ENCODE measurements around the gene CASZ1.

GRCh38 chr1:10779201-10779600 is 17.2 kb downstream of the CASZ1 start:
- no peak for TF ChIP-seq POLR2A (IDR thresholded peaks at IDR 0.05; ENCODE audit: low read depth, low read length)
- TF ChIP-seq TAF1 (IDR thresholded peaks at IDR 0.05; ENCODE audit: low read depth, low read length) = no peak
- no peak for TF ChIP-seq POLR2AphosphoS5 (IDR thresholded peaks at IDR 0.05; ENCODE audit: low read depth, low read length)
- no peak for TF ChIP-seq SPI1 (IDR thresholded peaks at IDR 0.05; ENCODE audit: low read depth, low read length)
- no peak for TF ChIP-seq POU2F2 (IDR thresholded peaks at IDR 0.05; ENCODE audit: low read depth, low read length)
- TF ChIP-seq PAX5 (IDR thresholded peaks at IDR 0.05; ENCODE audit: insufficient read depth, low read length, severe bottlenecking) = no peak
